ENCODE measurements around the gene FOXI2. TPM values are rescaled to one million over a fixed set of nuclear protein-coding genes. Genes with fewer than 3 reads are reported as not detected.

Gene FOXI2
- total RNA-seq, 1 experiment from 2014 or later, result not detected

DNA sequence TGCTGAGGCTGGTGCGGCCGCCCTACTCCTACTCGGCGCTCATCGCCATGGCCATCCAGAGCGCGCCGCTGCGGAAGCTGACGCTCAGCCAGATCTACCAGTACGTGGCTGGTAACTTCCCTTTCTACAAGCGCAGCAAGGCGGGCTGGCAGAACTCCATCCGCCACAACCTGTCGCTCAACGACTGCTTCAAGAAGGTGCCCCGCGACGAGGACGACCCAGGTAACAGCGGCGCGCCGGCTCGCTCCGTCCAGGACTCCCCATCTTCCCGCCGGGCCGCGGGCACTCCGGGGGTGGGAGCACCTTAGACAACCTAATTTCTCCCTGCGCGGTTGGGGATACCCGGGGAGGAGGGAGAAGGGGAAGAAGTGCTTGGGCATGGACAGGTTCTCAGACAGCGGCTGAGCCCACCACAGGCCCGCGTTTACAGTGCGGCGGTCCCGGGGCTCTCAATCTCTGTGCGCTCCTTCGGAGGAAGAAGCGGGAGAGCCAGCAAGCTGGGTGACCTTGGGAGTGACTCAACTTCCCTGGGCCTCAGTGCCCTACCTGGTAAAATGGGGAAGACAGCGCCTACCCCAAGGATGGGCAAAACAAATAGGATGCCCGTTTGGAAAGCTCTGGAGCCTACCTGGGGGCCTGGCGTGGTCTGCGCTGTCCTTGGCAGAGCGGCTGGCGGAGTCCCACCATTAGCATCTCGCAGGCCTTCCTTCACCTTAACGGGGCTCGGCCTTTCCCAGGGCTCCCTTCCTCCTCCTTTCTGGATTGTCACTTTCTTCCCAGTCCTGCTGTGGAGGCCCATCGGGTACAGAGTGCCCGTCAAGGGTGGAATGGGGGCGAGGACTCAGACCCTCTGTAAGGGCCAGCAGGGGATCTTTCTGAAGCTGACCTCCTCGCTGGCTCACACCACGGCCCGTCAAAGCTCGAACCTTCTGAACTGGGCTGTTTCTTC lies 852 bp downstream of the FOXI2 start:
- DNase-seq, result no peak
- intact Hi-C loops (cut with micrococcal nuclease; ENCODE audit: unreplicated experiment), result no loop called here
- CTCF ChIA-PET, result no interaction called here
- Mint-ChIP-seq H3K36me3 (ENCODE audit: insufficient read depth, unreplicated experiment) (peaks cover 4% of the 10 kb centered on the region), H3K4me1 (ENCODE audit: low read depth, unreplicated experiment) (no peaks in the 10 kb centered on the region), H3K27me3 (ENCODE audit: unreplicated experiment) (peaks cover 24% of the 10 kb centered on the region), H3K4me3 (ENCODE audit: low read depth, unreplicated experiment) (no peak overlapping the region), H3K27ac (ENCODE audit: unreplicated experiment) (no peak overlapping the region), H3K9me3 (ENCODE audit: low read depth, unreplicated experiment) (no peaks in the 10 kb centered on the region)
- BruUV-seq (replicated peaks), result no TSS peak
- TF ChIP-seq CTCF (IDR thresholded peaks at IDR 0.05; ENCODE audit: unreplicated experiment), result no peak

DNA sequence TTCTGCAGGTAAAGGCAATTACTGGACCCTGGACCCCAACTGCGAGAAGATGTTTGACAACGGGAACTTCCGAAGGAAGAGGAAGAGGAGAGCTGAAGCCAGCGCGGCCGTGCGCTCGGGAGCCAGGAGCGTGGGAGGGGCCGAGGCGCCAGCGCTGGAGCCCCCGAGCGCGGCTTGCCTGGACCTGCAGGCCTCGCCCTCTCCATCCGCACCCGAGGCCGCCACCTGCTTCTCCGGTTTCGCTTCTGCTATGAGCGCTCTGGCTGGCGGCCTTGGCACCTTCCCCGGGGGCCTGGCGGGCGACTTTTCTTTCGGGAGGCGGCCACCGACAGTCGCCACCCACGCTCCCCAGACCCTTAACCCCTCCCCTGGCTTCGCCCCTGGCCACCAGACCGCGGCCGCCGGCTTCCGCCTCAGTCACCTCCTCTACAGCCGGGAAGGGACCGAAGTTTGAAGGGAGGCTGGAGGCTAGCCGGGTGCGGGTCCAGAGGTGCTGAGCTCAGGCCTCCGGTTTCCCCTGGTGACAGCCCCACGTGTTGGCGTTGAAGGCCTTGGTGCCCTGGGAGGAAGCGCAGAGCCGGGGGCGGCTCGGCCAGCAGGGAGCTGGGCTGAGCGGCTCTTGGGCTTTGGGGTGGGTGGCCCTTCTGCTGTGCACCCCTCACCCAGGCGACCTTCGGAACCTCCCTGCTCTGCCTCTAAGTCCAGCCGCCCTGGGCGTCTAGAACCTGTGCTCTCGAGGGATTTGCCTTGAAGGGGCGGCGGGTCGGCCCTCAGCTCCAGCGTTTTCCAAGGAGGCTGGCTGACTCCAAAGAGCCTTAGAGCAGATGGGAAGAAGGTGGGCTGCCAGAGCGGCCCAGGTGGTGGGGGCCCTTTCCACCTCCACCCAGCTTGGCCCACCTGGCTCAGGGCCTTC lies 1.8 kb downstream of the FOXI2 start:
- CTCF ChIA-PET, result no interaction called here
- H3K4me3 Mint-ChIP-seq (ENCODE audit: low read depth, unreplicated experiment), result no peak overlapping the region
- no TSS peak for BruUV-seq (replicated peaks)
- DNase-seq, result no peak
- intact Hi-C loops (cut with micrococcal nuclease; ENCODE audit: unreplicated experiment), result no loop called here
- H3K27ac Mint-ChIP-seq (ENCODE audit: unreplicated experiment), result no peak overlapping the region
- peaks cover 14% of the 10 kb centered on the region for H3K27me3 Mint-ChIP-seq (ENCODE audit: unreplicated experiment)
- peaks cover 4% of the 10 kb centered on the region for H3K36me3 Mint-ChIP-seq (ENCODE audit: insufficient read depth, unreplicated experiment)
- H3K4me1 Mint-ChIP-seq (ENCODE audit: low read depth, unreplicated experiment), result no peaks in the 10 kb centered on the region
- no peaks in the 10 kb centered on the region for H3K9me3 Mint-ChIP-seq (ENCODE audit: low read depth, unreplicated experiment)
- no peak for TF ChIP-seq CTCF (IDR thresholded peaks at IDR 0.05; ENCODE audit: unreplicated experiment)

DNA sequence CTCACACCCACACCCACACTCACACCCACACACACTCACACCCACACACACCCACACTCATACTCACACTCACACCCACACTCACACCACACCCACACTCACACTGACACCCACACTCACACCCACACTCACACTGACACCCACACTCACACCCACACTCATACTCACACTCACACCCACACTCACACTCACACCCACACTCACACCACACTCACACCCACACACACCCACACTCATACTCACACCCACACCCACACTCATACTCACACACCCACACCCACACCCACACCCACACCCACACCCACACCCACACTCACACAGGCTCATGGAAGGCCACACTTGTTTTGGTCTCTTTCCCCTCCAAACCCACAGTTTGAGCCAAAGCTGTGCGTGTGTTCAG lies 2.9 kb downstream of the FOXI2 start:
- no peaks in the 10 kb centered on the region for H3K9me3 Mint-ChIP-seq (ENCODE audit: low read depth, unreplicated experiment)
- DNase-seq, result no peak
- BruUV-seq (replicated peaks), result no TSS peak
- peaks cover 3% of the 10 kb centered on the region for H3K27me3 Mint-ChIP-seq (ENCODE audit: unreplicated experiment)
- no peak overlapping the region for H3K4me3 Mint-ChIP-seq (ENCODE audit: low read depth, unreplicated experiment)
- H3K4me1 Mint-ChIP-seq (ENCODE audit: low read depth, unreplicated experiment), result no peaks in the 10 kb centered on the region
- CTCF ChIA-PET, result no interaction called here
- no peak overlapping the region for H3K27ac Mint-ChIP-seq (ENCODE audit: unreplicated experiment)
- intact Hi-C loops (cut with micrococcal nuclease; ENCODE audit: unreplicated experiment), result no loop called here
- peaks cover 4% of the 10 kb centered on the region for H3K36me3 Mint-ChIP-seq (ENCODE audit: insufficient read depth, unreplicated experiment)
- no peak for TF ChIP-seq CTCF (IDR thresholded peaks at IDR 0.05; ENCODE audit: unreplicated experiment)

GRCh38 chr10:127740596-127740995 lies 3.6 kb downstream of the FOXI2 start:
- BruUV-seq (replicated peaks), result no TSS peak
- peaks cover 4% of the 10 kb centered on the region for H3K36me3 Mint-ChIP-seq (ENCODE audit: insufficient read depth, unreplicated experiment)
- intact Hi-C loops (cut with micrococcal nuclease; ENCODE audit: unreplicated experiment), result no loop called here
- no peak for TF ChIP-seq CTCF (IDR thresholded peaks at IDR 0.05; ENCODE audit: unreplicated experiment)
- H3K27me3 Mint-ChIP-seq (ENCODE audit: unreplicated experiment), result no peaks in the 10 kb centered on the region
- CTCF ChIA-PET, result no interaction called here
- no peak overlapping the region for H3K4me3 Mint-ChIP-seq (ENCODE audit: low read depth, unreplicated experiment)
- H3K4me1 Mint-ChIP-seq (ENCODE audit: low read depth, unreplicated experiment), result no peaks in the 10 kb centered on the region
- no peaks in the 10 kb centered on the region for H3K9me3 Mint-ChIP-seq (ENCODE audit: low read depth, unreplicated experiment)
- no peak for DNase-seq
- no peak overlapping the region for H3K27ac Mint-ChIP-seq (ENCODE audit: unreplicated experiment)

Measured in Calu3 (cell line).